Mesodermal cell (in vitro differentiated cells): ENCODE data around the gene PTPRN2.

Experiments
- H3K27ac ChIP-seq: 2 replicates; pipeline ENCODE4 v1.7.0; 2013; ENCODE audit warnings: mild to moderate bottlenecking, low read depth, low read length, moderate library complexity; ENCODE audit not compliant: severe bottlenecking
- H3K36me3 ChIP-seq: 2 replicates; pipeline ENCODE4 v1.7.1; 2013; ENCODE audit warnings: mild to moderate bottlenecking, low read length, moderate library complexity; ENCODE audit not compliant: control insufficient read depth, insufficient read depth
- H3K4me1 ChIP-seq: one replicate; pipeline ENCODE4 v1.7.1; 2013; ENCODE audit warnings: mild to moderate bottlenecking, low read length; ENCODE audit not compliant: insufficient read depth, control insufficient read depth, poor library complexity, severe bottlenecking
- H3K4me3 ChIP-seq: 2 replicates; pipeline ENCODE4 v1.7.0; 2013; ENCODE audit warnings: low read length, control low read depth, mild to moderate bottlenecking; ENCODE audit not compliant: insufficient read depth, poor library complexity, severe bottlenecking; ENCODE audit errors: extremely low read depth
- H3K9me3 ChIP-seq: 2 replicates; pipeline ENCODE4 v1.7.1; 2013; ENCODE audit warnings: mild to moderate bottlenecking, low read length, moderate library complexity; ENCODE audit not compliant: control insufficient read depth
- WGBS, 2 experiments: methylation state at CpG; one replicate each; pipeline ENCODE4 v1.1.5; 2013; ENCODE audit warnings: missing lambda C conversion rate in 2 of 2; ENCODE audit not compliant: insufficient coverage in 2 of 2; 5-methylcytosine and 5-hydroxymethylcytosine counted together

The PTPRN2 gene

GRCh38 chr7:158077151-158077840 lies 510.3 kb downstream of the PTPRN2 start:
- no peak overlapping the region for H3K27ac ChIP-seq
- H3K9me3 ChIP-seq: peaks cover 95% of the 10 kb centered on the region
- H3K4me1 ChIP-seq: no peaks in the 10 kb centered on the region
- no peak overlapping the region for H3K4me3 ChIP-seq
- no peaks in the 10 kb centered on the region for H3K36me3 ChIP-seq
- WGBS, 2 experiments: 83 to 85% methylated on average over 15 to 17 of the region's 21 CpGs

GRCh38 chr7:158076656-158077055 lies 511.0 kb downstream of the PTPRN2 start:
- no peak overlapping the region for H3K27ac ChIP-seq
- peaks cover 93% of the 10 kb centered on the region for H3K9me3 ChIP-seq
- H3K4me3 ChIP-seq: no peak overlapping the region
- H3K4me1 ChIP-seq: no peaks in the 10 kb centered on the region
- WGBS, 2 experiments: 83% methylated on average over 10 to 12 of the region's 12 CpGs
- no peaks in the 10 kb centered on the region for H3K36me3 ChIP-seq

GRCh38 chr7:158076215-158076614 lies 511.4 kb downstream of the PTPRN2 start:
- no peaks in the 10 kb centered on the region for H3K36me3 ChIP-seq
- H3K27ac ChIP-seq: no peak overlapping the region
- no peaks in the 10 kb centered on the region for H3K4me1 ChIP-seq
- H3K9me3 ChIP-seq: peaks cover 93% of the 10 kb centered on the region
- H3K4me3 ChIP-seq: no peak overlapping the region
- 78 to 88% methylated on average over 8 of the region's 11 CpGs for WGBS, 2 experiments

GRCh38 chr7:158075633-158076001 lies 512.0 kb downstream of the PTPRN2 start:
- no peak overlapping the region for H3K27ac ChIP-seq
- no peaks in the 10 kb centered on the region for H3K36me3 ChIP-seq
- H3K9me3 ChIP-seq: peaks cover 89% of the 10 kb centered on the region
- WGBS, 2 experiments: 69 to 84% methylated on average over 15 to 17 of the region's 17 CpGs
- no peak overlapping the region for H3K4me3 ChIP-seq
- H3K4me1 ChIP-seq: no peaks in the 10 kb centered on the region

- Histone ChIP-seq H3K4me1 (no peaks in the 10 kb centered on the region), H3K36me3 (no peaks in the 10 kb centered on the region), H3K27ac (no peak overlapping the region), H3K9me3 (peaks cover 89% of the 10 kb centered on the region), H3K4me3 (no peak overlapping the region)
- 78 to 86% methylated on average over 24 to 29 of the region's 29 CpGs for WGBS, 2 experiments
These were observed 512.6 kb downstream of the PTPRN2 start for GRCh38 chr7:158074896-158075632.

- no peak overlapping the region for H3K27ac ChIP-seq
- H3K9me3 ChIP-seq: peaks cover 88% of the 10 kb centered on the region
- 82 to 84% methylated on average over 28 to 32 of the region's 35 CpGs for WGBS, 2 experiments
- H3K4me1 ChIP-seq: no peaks in the 10 kb centered on the region
- no peak overlapping the region for H3K4me3 ChIP-seq
- H3K36me3 ChIP-seq: no peaks in the 10 kb centered on the region
These were observed 513.5 kb downstream of the PTPRN2 start for GRCh38 chr7:158073845-158074840.

GRCh38 chr7:158072991-158073730 lies 514.5 kb downstream of the PTPRN2 start:
- H3K4me3 ChIP-seq: no peak overlapping the region
- H3K36me3 ChIP-seq: no peaks in the 10 kb centered on the region
- WGBS, 2 experiments: 81 to 91% methylated on average over 13 of the region's 18 CpGs
- no peaks in the 10 kb centered on the region for H3K4me1 ChIP-seq
- H3K27ac ChIP-seq: no peak overlapping the region
- H3K9me3 ChIP-seq: peaks cover 88% of the 10 kb centered on the region

- 78 to 80% methylated on average over 4 to 13 of the region's 21 CpGs for WGBS, 2 experiments
- Histone ChIP-seq H3K36me3 (no peaks in the 10 kb centered on the region), H3K9me3 (peaks cover 88% of the 10 kb centered on the region), H3K4me3 (no peak overlapping the region), H3K4me1 (no peaks in the 10 kb centered on the region), H3K27ac (no peak overlapping the region)
These were observed 517.3 kb downstream of the PTPRN2 start for GRCh38 chr7:158070222-158070920.

DNA sequence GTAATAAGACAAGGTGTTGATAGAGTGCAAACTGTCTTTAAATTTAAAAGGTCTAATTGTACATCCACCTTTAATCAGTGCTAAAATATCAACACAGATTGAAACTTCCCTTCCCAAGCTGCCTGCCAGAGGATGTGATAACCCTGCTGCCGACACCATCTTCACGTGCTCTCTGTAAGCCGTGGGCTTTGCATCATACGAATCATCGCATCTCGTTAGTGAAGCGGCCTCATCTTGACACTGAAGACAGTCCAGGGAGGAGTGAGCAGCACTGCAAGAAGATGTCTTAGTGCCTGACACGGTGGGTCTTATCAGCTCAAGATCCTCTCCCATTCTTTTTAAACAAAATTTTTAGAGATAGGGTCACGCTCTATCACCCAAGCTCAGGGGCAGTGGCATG lies 518.8 kb downstream of the PTPRN2 start:
- H3K4me3 ChIP-seq: no peak overlapping the region
- H3K4me1 ChIP-seq: no peaks in the 10 kb centered on the region
- no peaks in the 10 kb centered on the region for H3K36me3 ChIP-seq
- peaks cover 87% of the 10 kb centered on the region for H3K9me3 ChIP-seq
- H3K27ac ChIP-seq: no peak overlapping the region
- WGBS, 2 experiments: 86 to 93% methylated on average over 8 to 9 of the region's 9 CpGs
